ENCODE measurements around the gene F2RL2.

The F2RL2 gene

GRCh38 chr5:76600716-76601115 lies 22.5 kb downstream of the F2RL2 start:
- TF ChIP-seq ZFX (IDR thresholded peaks at IDR 0.05; ENCODE audit: borderline replicate concordance): no peak
- TF ChIP-seq, protein P1, sequence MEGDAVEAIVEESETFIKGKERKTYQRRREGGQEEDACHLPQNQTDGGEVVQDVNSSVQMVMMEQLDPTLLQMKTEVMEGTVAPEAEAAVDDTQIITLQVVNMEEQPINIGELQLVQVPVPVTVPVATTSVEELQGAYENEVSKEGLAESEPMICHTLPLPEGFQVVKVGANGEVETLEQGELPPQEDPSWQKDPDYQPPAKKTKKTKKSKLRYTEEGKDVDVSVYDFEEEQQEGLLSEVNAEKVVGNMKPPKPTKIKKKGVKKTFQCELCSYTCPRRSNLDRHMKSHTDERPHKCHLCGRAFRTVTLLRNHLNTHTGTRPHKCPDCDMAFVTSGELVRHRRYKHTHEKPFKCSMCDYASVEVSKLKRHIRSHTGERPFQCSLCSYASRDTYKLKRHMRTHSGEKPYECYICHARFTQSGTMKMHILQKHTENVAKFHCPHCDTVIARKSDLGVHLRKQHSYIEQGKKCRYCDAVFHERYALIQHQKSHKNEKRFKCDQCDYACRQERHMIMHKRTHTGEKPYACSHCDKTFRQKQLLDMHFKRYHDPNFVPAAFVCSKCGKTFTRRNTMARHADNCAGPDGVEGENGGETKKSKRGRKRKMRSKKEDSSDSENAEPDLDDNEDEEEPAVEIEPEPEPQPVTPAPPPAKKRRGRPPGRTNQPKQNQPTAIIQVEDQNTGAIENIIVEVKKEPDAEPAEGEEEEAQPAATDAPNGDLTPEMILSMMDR (IDR thresholded peaks at IDR 0.05): no peak
- H3K27ac ChIP-seq: no peak overlapping the region

DNA sequence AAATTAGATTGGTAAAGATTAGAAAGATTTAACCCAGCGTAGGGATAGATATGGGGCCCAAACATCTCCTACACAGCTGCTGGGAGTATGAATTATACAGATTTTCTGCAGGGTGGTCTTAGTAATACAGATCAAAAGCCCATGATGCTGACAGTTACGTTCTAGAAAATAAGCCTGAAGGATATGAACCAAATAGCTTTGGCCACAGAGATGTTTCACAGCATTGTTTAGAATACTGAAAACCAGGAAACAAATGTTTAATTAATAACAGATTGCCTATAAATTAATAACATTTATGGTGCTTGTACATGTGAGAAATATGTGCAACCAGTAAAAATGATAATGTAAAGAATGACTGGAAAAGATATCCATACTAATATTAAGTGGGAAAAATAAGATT lies 24.7 kb downstream of the F2RL2 start:
- no peak overlapping the region for H3K27ac ChIP-seq
- no peak for TF ChIP-seq ZFX (IDR thresholded peaks at IDR 0.05; ENCODE audit: borderline replicate concordance)
- TF ChIP-seq, protein P1 (IDR thresholded peaks at IDR 0.05): no peak

DNA sequence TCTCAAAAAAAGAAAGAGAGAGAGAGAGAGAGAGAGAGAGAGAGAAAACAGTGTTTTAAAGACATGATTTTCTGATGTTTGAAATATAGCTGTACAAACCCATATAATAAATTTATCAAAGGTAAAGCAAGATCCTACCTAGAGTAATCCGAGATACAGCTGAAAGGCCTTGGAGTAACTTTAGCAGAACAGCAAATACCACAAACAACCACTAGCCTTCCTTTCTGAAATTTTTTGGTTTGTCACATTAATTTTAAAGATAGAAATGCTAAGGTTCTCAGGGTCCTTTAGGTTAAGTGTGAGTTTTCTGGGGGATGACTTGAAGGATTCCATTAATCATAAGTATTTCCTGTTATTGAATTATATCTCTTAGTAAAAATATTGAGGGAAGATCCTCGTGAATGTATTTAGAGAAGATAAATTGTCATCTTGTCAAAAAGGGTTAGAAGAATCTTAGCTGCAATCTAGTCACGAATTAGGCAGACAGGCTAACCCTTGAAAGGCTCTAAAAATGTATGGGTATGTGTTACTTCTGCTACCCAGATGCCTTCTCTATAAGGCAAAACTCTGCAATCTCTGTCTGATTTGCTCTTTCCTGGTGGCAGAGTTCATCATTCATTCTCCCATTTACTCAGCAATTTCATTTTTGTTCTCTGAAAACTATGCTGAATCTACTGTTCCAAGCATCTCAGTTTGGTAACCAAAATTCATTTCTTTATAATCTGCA lies 27.3 kb downstream of the F2RL2 start:
- TF ChIP-seq, protein P1 (IDR thresholded peaks at IDR 0.05): no peak
- TF ChIP-seq ZFX (IDR thresholded peaks at IDR 0.05; ENCODE audit: borderline replicate concordance): no peak

DNA sequence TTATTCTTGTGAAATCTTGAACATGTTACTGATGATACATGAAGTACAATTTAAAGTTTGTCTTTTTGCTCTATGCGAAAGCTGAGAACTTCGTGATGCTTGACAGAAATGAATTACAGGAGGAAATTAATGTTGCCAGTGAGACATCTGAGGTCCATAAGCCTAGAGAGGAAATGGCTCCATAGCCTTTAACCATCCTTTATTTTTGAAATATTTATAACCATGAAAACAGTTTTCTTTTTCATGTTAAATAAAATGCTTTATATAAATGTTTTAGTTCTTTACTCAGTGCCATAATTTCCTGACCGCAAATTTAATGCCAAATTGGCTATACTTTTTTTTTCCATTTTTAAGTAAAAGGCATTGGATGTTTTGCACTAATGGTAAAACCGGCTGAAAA lies 29.1 kb downstream of the F2RL2 start:
- no peak overlapping the region for H3K27ac ChIP-seq
- TF ChIP-seq, protein P1 (IDR thresholded peaks at IDR 0.05): no peak

More for the DNA sequence above, 27.3 kb downstream of the F2RL2 start:
- H3K27ac ChIP-seq: no peak overlapping the region

- TF ChIP-seq ZFX (IDR thresholded peaks at IDR 0.05; ENCODE audit: borderline replicate concordance): no peak
- TF ChIP-seq, protein P1 (IDR thresholded peaks at IDR 0.05): no peak
- H3K27ac ChIP-seq: no peak overlapping the region
Observed at GRCh38 chr5:76592692-76593091, 30.5 kb downstream of the F2RL2 start.

DNA sequence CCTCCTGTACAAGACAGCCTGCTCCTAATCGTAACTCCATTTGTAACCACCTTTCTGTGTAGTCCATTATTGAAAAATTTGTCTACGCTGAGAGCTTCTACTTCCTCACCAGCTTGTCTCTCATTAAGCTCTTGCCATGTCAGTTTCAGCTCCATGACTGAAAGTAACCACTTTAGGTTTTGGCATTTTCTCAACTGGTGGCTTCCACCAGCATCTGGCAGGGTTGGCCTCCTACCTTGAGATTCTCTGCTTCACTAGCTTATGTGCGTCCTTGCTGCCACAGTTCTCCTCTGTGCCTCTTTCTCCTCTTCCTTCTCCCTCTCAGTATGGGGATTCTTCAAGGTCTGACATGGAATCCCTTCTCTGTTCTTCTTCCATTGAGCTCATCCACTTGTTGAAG lies 31.8 kb downstream of the F2RL2 start:
- TF ChIP-seq, protein P1 (IDR thresholded peaks at IDR 0.05): no peak
- no peak for TF ChIP-seq ZFX (IDR thresholded peaks at IDR 0.05; ENCODE audit: borderline replicate concordance)

GRCh38 chr5:76590027-76590426 lies 33.2 kb downstream of the F2RL2 start:
- TF ChIP-seq, protein P1 (IDR thresholded peaks at IDR 0.05): no peak
- H3K27ac ChIP-seq: no peak overlapping the region

More for the DNA sequence above, 31.8 kb downstream of the F2RL2 start:
- no peak overlapping the region for H3K27ac ChIP-seq
